Stomach smooth muscle (tissue), 2 donors: Measurements from ENCODE around the gene TEX44.

ENCODE experiments used
- H3K27ac ChIP-seq: one replicate; pipeline ENCODE4 v1.7.0; 2013; ENCODE audit warnings: mild to moderate bottlenecking, low read length, inconsistent platforms
- H3K27me3 ChIP-seq, 2 donors: one replicate each; pipeline ENCODE4 v1.7.0; 2013; ENCODE audit warnings: low read length in 2 of 2; ENCODE audit not compliant: insufficient read depth in 2 of 2, control insufficient read depth in 1 of 2
- H3K36me3 ChIP-seq, 2 donors: one replicate each; pipeline ENCODE4 v1.7.0; 2013; ENCODE audit warnings: low read length in 2 of 2; ENCODE audit not compliant: control insufficient read depth in 2 of 2, insufficient read depth in 2 of 2
- H3K4me1 ChIP-seq: one replicate; pipeline ENCODE4 v1.7.0; 2013; ENCODE audit warnings: low read length; ENCODE audit not compliant: control insufficient read depth, insufficient read depth
- H3K4me3 ChIP-seq, 2 donors: one replicate each; pipeline ENCODE4 v1.7.0; 2013; ENCODE audit warnings: low read length in 2 of 2
- H3K9ac ChIP-seq, 2 donors: one replicate each; pipeline ENCODE4 v1.7.0; 2013; ENCODE audit warnings: low read length in 2 of 2, mild to moderate bottlenecking in 1 of 2
- H3K9me3 ChIP-seq, 2 donors: one replicate each; pipeline ENCODE4 v1.7.0; 2013; ENCODE audit warnings: low read length in 2 of 2; ENCODE audit not compliant: control insufficient read depth in 2 of 2
- donor health status: healthy.
- donor health status: Pancreatic carcinoma.

Gene TEX44

GRCh38 chr2:231592636-231593145 lies at the start of gene TEX44:
TEX44 (plus strand) TSS chr2:231592864; CDS start chr2:231592952, 88 bp downstream.
- Histone ChIP-seq H3K9me3 (no peaks in the 10 kb centered on the region), H3K27ac (no peak within 1 kb of the TSS), H3K9ac (no peak within 1 kb of the TSS), H3K4me1 (peaks cover 8% of the 10 kb centered on the region), H3K27me3 (no peaks in the 10 kb centered on the region), H3K4me3 (no peak within 1 kb of the TSS), H3K36me3 (no peaks in the 10 kb centered on the region)

- H3K27ac ChIP-seq = no peak overlapping the region
- H3K9ac ChIP-seq = no peak overlapping the region
Observed at GRCh38 chr2:231545105-231545902, 47.4 kb upstream of the TEX44 start.

GRCh38 chr2:231546014-231546715 lies 46.5 kb upstream of the TEX44 start:
- Histone ChIP-seq H3K36me3 (no peaks in the 10 kb centered on the region), H3K4me1 (peaks cover 10% of the 10 kb centered on the region), H3K9me3 (no peaks in the 10 kb centered on the region), H3K27me3 (no peaks in the 10 kb centered on the region), H3K9ac (no peak overlapping the region), H3K27ac (no peak overlapping the region), H3K4me3 (no peak overlapping the region)

More at GRCh38 chr2:231545105-231545902, 47.4 kb upstream of the TEX44 start:
- no peaks in the 10 kb centered on the region for H3K27me3 ChIP-seq
- H3K9me3 ChIP-seq = no peaks in the 10 kb centered on the region
- no peak overlapping the region for H3K4me3 ChIP-seq
- H3K36me3 ChIP-seq = no peaks in the 10 kb centered on the region
- peaks cover 10% of the 10 kb centered on the region for H3K4me1 ChIP-seq

GRCh38 chr2:231547315-231548110 lies 45.2 kb upstream of the TEX44 start:
- no peaks in the 10 kb centered on the region for H3K36me3 ChIP-seq
- no peak overlapping the region for H3K27ac ChIP-seq
- peaks cover 7% of the 10 kb centered on the region for H3K4me1 ChIP-seq
- no peak overlapping the region for H3K4me3 ChIP-seq
- no peaks in the 10 kb centered on the region for H3K27me3 ChIP-seq
- no peak overlapping the region for H3K9ac ChIP-seq
- no peaks in the 10 kb centered on the region for H3K9me3 ChIP-seq

DNA sequence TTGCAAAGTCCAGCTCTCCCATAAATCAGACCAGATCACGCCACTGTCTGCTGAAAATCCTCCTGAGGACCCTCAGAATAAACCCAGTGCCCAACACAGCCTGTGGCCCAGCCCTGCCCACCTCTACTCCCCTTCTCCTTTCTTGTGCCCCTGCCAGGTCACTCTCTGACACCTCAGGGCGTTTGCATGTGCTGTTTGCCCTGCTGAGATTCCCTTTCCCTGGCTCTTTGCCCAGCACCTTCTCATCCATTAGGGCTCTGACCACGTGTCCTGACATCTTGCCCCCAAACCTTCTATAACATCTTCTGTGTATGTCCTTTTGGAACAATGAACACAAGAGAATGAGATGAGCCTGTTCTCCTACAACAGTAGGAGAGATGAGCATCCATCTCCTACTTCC lies 43.9 kb upstream of the TEX44 start:
- H3K27me3 ChIP-seq = no peaks in the 10 kb centered on the region
- no peaks in the 10 kb centered on the region for H3K36me3 ChIP-seq
- no peak overlapping the region for H3K9ac ChIP-seq
- H3K4me1 ChIP-seq = peaks cover 7% of the 10 kb centered on the region
- no peak overlapping the region for H3K27ac ChIP-seq
- H3K9me3 ChIP-seq = no peaks in the 10 kb centered on the region
- H3K4me3 ChIP-seq = no peak overlapping the region

- Histone ChIP-seq H3K4me1 (peaks cover 13% of the 10 kb centered on the region), H3K36me3 (no peaks in the 10 kb centered on the region), H3K4me3 (no peak overlapping the region), H3K9me3 (no peaks in the 10 kb centered on the region), H3K27me3 (no peaks in the 10 kb centered on the region), H3K9ac (no peak overlapping the region), H3K27ac (no peak overlapping the region)
Observed at GRCh38 chr2:231549446-231550239, 43.0 kb upstream of the TEX44 start.

DNA sequence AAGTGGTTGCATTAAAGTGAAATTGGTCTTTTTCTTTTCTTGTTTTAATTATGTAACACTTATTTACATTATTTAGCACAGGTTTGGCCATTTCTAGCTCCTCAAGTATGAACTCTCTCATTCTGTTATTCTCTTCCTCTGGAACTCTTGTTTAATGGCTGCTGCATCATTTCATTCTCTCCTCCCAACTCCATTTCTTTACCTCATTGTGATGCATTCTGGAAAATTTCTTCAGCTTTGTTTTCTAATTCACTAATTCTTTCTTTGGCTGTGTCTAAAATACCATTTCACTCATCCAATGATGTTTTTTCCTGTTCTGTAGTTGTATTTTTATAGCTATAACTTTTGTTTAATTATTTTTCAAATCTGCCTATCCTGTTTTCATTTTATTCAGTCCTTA lies 39.9 kb upstream of the TEX44 start:
- Histone ChIP-seq H3K9ac (no peak overlapping the region), H3K36me3 (no peaks in the 10 kb centered on the region), H3K4me3 (no peak overlapping the region), H3K27me3 (no peaks in the 10 kb centered on the region), H3K27ac (no peak overlapping the region), H3K4me1 (peaks cover 16% of the 10 kb centered on the region), H3K9me3 (no peaks in the 10 kb centered on the region)

DNA sequence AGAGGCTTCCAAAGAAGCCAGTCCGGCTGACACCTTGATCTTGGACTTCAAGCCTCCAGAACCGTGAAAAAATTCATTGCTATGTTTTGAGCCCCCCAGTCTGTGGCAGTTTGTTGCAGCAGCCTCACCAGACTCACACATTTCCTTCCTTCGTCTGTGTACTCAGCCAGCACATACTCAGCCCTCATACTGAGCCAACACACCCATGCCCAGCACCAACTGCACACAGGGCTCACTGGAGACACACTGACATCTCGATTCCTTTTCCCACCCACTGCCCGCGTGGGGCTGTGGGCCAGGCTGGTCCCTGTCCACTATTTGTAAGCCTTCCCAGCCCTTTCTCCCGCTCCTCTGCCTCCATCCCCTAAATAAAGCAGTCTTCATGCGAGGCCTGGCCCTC lies 38.3 kb upstream of the TEX44 start:
- peaks cover 17% of the 10 kb centered on the region for H3K4me1 ChIP-seq
- H3K9me3 ChIP-seq = no peaks in the 10 kb centered on the region
- H3K27ac ChIP-seq = peak overlapping the region; percentile 66
- H3K9ac ChIP-seq = peak overlapping the region in 1 of 2 donors; percentile 62
- peak overlapping the region in 1 of 2 donors; percentile 63 for H3K4me3 ChIP-seq
- no peaks in the 10 kb centered on the region for H3K36me3 ChIP-seq
- H3K27me3 ChIP-seq = no peaks in the 10 kb centered on the region

- peaks cover 17% of the 10 kb centered on the region for H3K4me1 ChIP-seq
- H3K27ac ChIP-seq = peak overlapping the region; percentile 66
- H3K9ac ChIP-seq = peak overlapping the region in 1 of 2 donors; percentile 62
- H3K27me3 ChIP-seq = no peaks in the 10 kb centered on the region
- H3K9me3 ChIP-seq = no peaks in the 10 kb centered on the region
- no peaks in the 10 kb centered on the region for H3K36me3 ChIP-seq
- H3K4me3 ChIP-seq = peak overlapping the region in 1 of 2 donors; percentile 63
Observed at GRCh38 chr2:231554748-231555545, 37.7 kb upstream of the TEX44 start.
